BLaER1 (cell line): Measurements from ENCODE around the gene FAM78B.

Experiments used
- H3K27ac ChIP-seq: shearing (Covaris generic); formaldehyde crosslinking; 2 replicates; pipeline ENCODE4 v1.8.1; 2022
- H3K27me3 ChIP-seq: shearing (Covaris generic); formaldehyde crosslinking; 2 replicates; pipeline ENCODE4 v1.8.1; 2022
- H3K36me3 ChIP-seq: shearing (Covaris generic); formaldehyde crosslinking; 2 replicates; pipeline ENCODE4 v1.8.1; 2022
- H3K4me1 ChIP-seq: shearing (Covaris generic); formaldehyde crosslinking; 2 replicates; pipeline ENCODE4 v1.8.1; 2022
- H3K4me2 ChIP-seq: shearing (Covaris generic); formaldehyde crosslinking; 2 replicates; pipeline ENCODE4 v1.8.1; 2022
- H3K4me3 ChIP-seq: shearing (Covaris generic); formaldehyde crosslinking; 2 replicates; pipeline ENCODE4 v1.8.1; 2022
- H3K9ac ChIP-seq: shearing (Covaris generic); formaldehyde crosslinking; 2 replicates; pipeline ENCODE4 v1.8.1; 2022
- H3K9me3 ChIP-seq: shearing (Covaris generic); formaldehyde crosslinking; 2 replicates; pipeline ENCODE4 v1.8.1; 2022
- H4K20me1 ChIP-seq: shearing (Covaris generic); formaldehyde crosslinking; 2 replicates; pipeline ENCODE4 v1.8.1; 2022
- Cebpa-rat ChIP-seq: shearing (Covaris generic); IDR thresholded peaks from 2 replicates; pipeline ENCODE4 v1.8.1; 2022

Gene FAM78B

GRCh38 chr1:166111430-166111829 lies 55.4 kb downstream of the FAM78B start:
- no peak overlapping the region for H3K4me2 ChIP-seq
- no peaks in the 10 kb centered on the region for H4K20me1 ChIP-seq
- H3K4me3 ChIP-seq = no peak overlapping the region
- no peak overlapping the region for H3K27ac ChIP-seq
- H3K27me3 ChIP-seq = no peaks in the 10 kb centered on the region
- H3K9ac ChIP-seq = no peak overlapping the region
- no peaks in the 10 kb centered on the region for H3K4me1 ChIP-seq
- no peaks in the 10 kb centered on the region for H3K9me3 ChIP-seq
- H3K36me3 ChIP-seq = no peaks in the 10 kb centered on the region
- no peak for TF ChIP-seq Cebpa-rat

DNA sequence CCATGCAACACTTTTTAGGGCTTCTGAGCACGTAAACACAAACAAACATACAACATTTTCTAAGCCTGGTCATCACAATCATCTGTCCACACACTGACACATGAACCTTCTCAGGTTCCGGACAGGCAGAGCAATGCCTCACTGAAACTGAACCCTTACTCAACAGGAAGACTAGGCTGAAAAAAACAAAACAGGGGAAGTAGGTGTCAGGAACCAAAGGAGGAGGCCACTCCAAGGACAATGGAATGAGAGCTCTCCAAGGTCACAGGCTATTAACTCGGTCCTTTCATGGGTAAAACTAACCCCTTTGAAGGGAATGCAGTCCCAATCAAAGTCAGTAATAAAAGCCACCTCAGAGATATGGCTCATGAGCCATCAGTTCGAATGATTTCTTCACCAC lies 76.6 kb downstream of the FAM78B start:
- H3K9ac ChIP-seq = no peak overlapping the region
- H3K4me1 ChIP-seq = peaks cover 9% of the 10 kb centered on the region; the same call in 1 of the 2 replicates
- H3K36me3 ChIP-seq = no peaks in the 10 kb centered on the region
- H3K4me2 ChIP-seq = no peak overlapping the region
- H4K20me1 ChIP-seq = no peaks in the 10 kb centered on the region
- H3K9me3 ChIP-seq = no peaks in the 10 kb centered on the region; the same call in 1 of the 2 replicates
- no peak for TF ChIP-seq Cebpa-rat
- H3K4me3 ChIP-seq = no peak overlapping the region
- no peaks in the 10 kb centered on the region for H3K27me3 ChIP-seq
- H3K27ac ChIP-seq = no peak overlapping the region

DNA sequence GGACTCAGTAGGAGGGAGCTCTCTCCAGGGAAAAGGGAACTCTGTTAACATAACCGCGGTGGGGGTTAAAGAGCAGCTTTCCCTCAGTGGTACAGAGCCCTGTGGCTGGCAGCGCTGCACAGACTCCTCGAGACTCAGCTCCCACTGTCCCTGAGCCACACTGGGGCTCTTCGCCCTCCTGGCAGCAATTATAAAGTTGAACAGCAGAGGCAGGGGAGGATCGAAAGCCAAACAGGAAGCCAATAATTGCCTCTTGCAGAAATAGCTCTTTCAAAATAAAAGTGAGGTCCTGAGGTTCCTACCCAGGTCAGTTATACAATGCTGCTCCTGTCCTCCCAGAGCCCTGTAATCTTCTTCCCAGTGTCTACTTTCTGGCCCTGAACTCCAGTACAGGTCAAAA lies 77.0 kb downstream of the FAM78B start:
- no peak for TF ChIP-seq Cebpa-rat
- Histone ChIP-seq H4K20me1 (no peaks in the 10 kb centered on the region), H3K9me3 (no peaks in the 10 kb centered on the region; the same call in 1 of the 2 replicates), H3K4me3 (no peak overlapping the region), H3K4me2 (no peak overlapping the region; the same call in 1 of the 2 replicates), H3K27me3 (no peaks in the 10 kb centered on the region), H3K36me3 (no peaks in the 10 kb centered on the region), H3K9ac (no peak overlapping the region), H3K4me1 (peaks cover 9% of the 10 kb centered on the region; the same call in 1 of the 2 replicates), H3K27ac (no peak overlapping the region)

DNA sequence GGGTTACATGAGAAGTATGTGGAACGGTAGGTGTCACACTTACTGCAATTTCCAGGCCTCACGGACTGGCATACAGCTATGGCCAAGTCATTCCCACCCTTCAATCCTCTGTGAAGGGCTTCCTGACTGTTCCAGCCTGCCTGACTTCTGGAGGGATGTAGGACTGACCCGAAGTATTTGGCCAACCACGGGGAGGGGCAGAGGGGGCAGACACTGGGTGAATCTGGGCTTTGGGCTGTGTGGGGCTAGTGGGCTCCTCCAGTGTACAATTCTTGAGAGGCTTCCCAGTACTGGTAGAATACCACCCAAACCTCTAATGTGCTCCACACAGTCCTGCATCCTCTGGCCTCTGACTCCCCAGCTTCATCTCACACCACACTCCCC lies 78.2 kb downstream of the FAM78B start:
- Histone ChIP-seq H3K27me3 (no peaks in the 10 kb centered on the region), H3K27ac (no peak overlapping the region), H3K4me2 (no peak overlapping the region), H4K20me1 (no peaks in the 10 kb centered on the region), H3K36me3 (no peaks in the 10 kb centered on the region), H3K4me1 (peaks cover 9% of the 10 kb centered on the region; the same call in 1 of the 2 replicates), H3K9me3 (no peaks in the 10 kb centered on the region; the same call in 1 of the 2 replicates), H3K4me3 (no peak overlapping the region), H3K9ac (no peak overlapping the region)
- TF ChIP-seq Cebpa-rat = no peak

- H4K20me1 ChIP-seq = no peaks in the 10 kb centered on the region
- H3K9me3 ChIP-seq = no peaks in the 10 kb centered on the region; the same call in 1 of the 2 replicates
- H3K4me1 ChIP-seq = peaks cover 9% of the 10 kb centered on the region; the same call in 1 of the 2 replicates
- H3K36me3 ChIP-seq = no peaks in the 10 kb centered on the region
- no peak overlapping the region for H3K9ac ChIP-seq
- no peak overlapping the region for H3K27ac ChIP-seq
- H3K4me2 ChIP-seq = no peak overlapping the region
- TF ChIP-seq Cebpa-rat = no peak
- no peaks in the 10 kb centered on the region for H3K27me3 ChIP-seq
- H3K4me3 ChIP-seq = no peak overlapping the region
Observed at GRCh38 chr1:166087734-166088571, 78.8 kb downstream of the FAM78B start.

DNA sequence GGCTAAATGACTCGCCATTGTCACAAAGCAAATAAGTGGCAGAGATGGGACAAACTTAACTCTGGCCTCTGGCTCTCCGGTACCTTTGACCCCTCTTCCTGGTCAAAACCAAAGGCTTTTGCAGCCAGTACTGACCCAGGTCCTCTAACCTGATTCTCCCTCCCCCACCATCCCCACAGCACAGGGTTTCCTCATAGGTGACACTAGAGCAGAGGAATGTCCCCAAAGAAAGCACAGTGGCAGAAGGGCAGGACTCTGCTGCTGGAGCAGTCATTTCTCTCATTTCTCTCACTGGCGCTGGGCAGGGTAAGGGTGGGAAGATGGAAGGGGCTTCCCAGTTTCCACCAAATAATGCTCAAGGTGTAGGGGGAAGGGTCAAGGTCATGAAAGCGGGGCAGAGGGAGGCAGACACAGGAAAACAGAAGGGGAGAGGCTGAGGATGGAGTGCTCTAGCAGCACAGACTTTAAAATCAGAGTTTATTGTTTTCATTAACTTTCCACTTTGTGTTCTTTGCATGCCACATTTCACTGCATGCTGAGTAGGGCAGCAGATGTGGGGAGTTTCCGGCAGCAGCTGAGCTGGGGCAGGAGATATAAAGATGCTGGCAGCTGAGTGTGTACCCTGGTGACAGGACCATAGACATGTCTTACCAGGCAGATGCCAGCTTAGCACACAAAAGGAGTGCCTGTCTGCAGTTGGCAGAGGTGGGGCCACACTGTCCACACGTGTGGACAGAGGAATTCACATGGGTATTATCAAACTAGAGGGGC lies 80.5 kb downstream of the FAM78B start:
- Histone ChIP-seq H4K20me1 (no peaks in the 10 kb centered on the region), H3K4me3 (no peak overlapping the region), H3K4me2 (no peak overlapping the region), H3K4me1 (peaks cover 13% of the 10 kb centered on the region), H3K27ac (no peak overlapping the region), H3K27me3 (no peaks in the 10 kb centered on the region), H3K9me3 (no peaks in the 10 kb centered on the region; the same call in 1 of the 2 replicates), H3K9ac (no peak overlapping the region), H3K36me3 (no peaks in the 10 kb centered on the region)
- no peak for TF ChIP-seq Cebpa-rat

DNA sequence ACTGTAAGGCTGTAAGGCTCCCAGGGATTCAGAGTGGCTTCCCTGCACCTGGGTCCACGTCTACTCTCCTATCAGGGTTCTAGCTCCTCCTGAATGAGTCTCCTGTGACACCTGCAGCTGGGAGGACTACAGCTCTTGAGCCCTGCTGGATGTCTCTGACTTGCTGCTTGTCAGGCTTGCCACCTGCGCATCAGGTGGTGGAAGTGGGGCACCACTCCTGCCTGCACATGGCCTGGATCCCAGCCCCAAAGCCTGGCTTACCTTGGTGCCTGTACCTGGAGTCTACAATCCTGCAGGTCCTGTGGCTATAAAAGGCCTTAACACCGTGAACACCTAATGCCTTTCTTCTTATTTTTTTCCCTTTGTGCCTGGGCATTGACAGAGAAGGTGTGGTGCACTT lies 82.2 kb downstream of the FAM78B start:
- H3K4me3 ChIP-seq = no peak overlapping the region
- H3K27ac ChIP-seq = no peak overlapping the region
- no peaks in the 10 kb centered on the region for H3K9me3 ChIP-seq
- H3K27me3 ChIP-seq = no peaks in the 10 kb centered on the region
- peaks cover 19% of the 10 kb centered on the region for H3K4me1 ChIP-seq
- no peaks in the 10 kb centered on the region for H3K36me3 ChIP-seq
- TF ChIP-seq Cebpa-rat = no peak
- H3K4me2 ChIP-seq = no peak overlapping the region
- H4K20me1 ChIP-seq = no peaks in the 10 kb centered on the region
- H3K9ac ChIP-seq = no peak overlapping the region

GRCh38 chr1:166083887-166084286 lies 82.9 kb downstream of the FAM78B start:
- Histone ChIP-seq H3K4me2 (no peak overlapping the region), H3K4me3 (no peak overlapping the region), H3K36me3 (no peaks in the 10 kb centered on the region), H3K9me3 (no peaks in the 10 kb centered on the region), H3K27ac (no peak overlapping the region), H3K27me3 (no peaks in the 10 kb centered on the region), H3K4me1 (peaks cover 17% of the 10 kb centered on the region), H4K20me1 (no peaks in the 10 kb centered on the region), H3K9ac (no peak overlapping the region)
- no peak for TF ChIP-seq Cebpa-rat

DNA sequence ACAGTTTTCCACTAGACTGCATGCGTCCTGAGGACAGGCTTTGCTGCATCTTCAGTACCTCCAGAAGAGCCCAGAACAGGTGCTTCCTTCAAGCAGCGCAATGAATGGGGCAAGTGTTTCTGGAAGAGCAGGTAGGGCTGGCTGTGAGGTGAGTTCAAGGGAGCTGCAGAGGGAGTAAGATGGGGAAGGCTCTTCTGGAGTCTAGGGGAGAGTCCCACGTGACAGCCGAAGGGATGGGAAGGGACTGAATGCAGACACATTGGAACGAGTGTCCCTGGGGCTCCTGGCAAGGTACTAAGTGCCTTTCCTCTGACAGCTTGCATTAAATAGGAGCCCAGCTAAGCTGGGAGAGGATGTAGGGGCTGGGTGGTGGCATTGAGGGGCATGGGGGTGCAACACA lies 84.2 kb downstream of the FAM78B start:
- Histone ChIP-seq H3K36me3 (no peaks in the 10 kb centered on the region), H3K4me3 (no peak overlapping the region), H3K9ac (no peak overlapping the region), H3K27me3 (no peaks in the 10 kb centered on the region), H3K27ac (no peak overlapping the region), H3K9me3 (no peaks in the 10 kb centered on the region), H3K4me2 (no peak overlapping the region), H4K20me1 (no peaks in the 10 kb centered on the region), H3K4me1 (peaks cover 17% of the 10 kb centered on the region)
- no peak for TF ChIP-seq Cebpa-rat
